GM21515 (cell line): ENCODE data around the gene MRPL20.
"Not testable (repeated sequence)": the region's sequence is repeated elsewhere in the genome, so short reads cannot be mapped to it uniquely, and the experiment has no call there.

Source experiments
- ATAC-seq: cut with Tn5 transposase; IDR thresholded peaks from one replicate; pipeline ENCODE4 v1.9.1; 2021; ENCODE audit not compliant: unreplicated experiment

Gene MRPL20

GRCh38 chr1:1437904-1438376 lies 30.8 kb upstream of the MRPL20 start:
- no peak for ATAC-seq

GRCh38 chr1:1437033-1437903 lies 30.2 kb upstream of the MRPL20 start:
- ATAC-seq = no peak

- no peak for ATAC-seq
These were observed 29.5 kb upstream of the MRPL20 start for GRCh38 chr1:1436630-1437032.

GRCh38 chr1:1435911-1436629 lies 29.0 kb upstream of the MRPL20 start:
- ATAC-seq = no peak

- ATAC-seq = no peak
These were observed 28.2 kb upstream of the MRPL20 start, which contains the start of gene VWA1 for GRCh38 chr1:1435106-1435903. Gene VWA1, plus strand, starts transcription at chr1:1435690. Its CDS starts 59 bp downstream, at chr1:1435749.

GRCh38 chr1:1434824-1435105 lies 27.7 kb upstream of the MRPL20 start:
- ATAC-seq = no peak

- no peak for ATAC-seq
These were observed 27.2 kb upstream of the MRPL20 start for GRCh38 chr1:1434131-1434823.

- ATAC-seq = no peak
These were observed 26.7 kb upstream of the MRPL20 start for GRCh38 chr1:1433804-1434130.

- ATAC-seq = no peak
These were observed 26.1 kb upstream of the MRPL20 start for GRCh38 chr1:1432951-1433803.

GRCh38 chr1:1432274-1432950 lies 25.3 kb upstream of the MRPL20 start:
- no peak for ATAC-seq

- ATAC-seq = no peak
These were observed 24.8 kb upstream of the MRPL20 start for GRCh38 chr1:1431845-1432273.

- ATAC-seq = no peak
These were observed 24.1 kb upstream of the MRPL20 start for GRCh38 chr1:1430992-1431844.

- ATAC-seq = no peak
These were observed 23.3 kb upstream of the MRPL20 start for GRCh38 chr1:1430114-1430982.

GRCh38 chr1:1429671-1430073 lies 22.6 kb upstream of the MRPL20 start:
- ATAC-seq = no peak

GRCh38 chr1:1428967-1429366 lies 21.9 kb upstream of the MRPL20 start:
- ATAC-seq = not testable (repeated sequence)

GRCh38 chr1:1428174-1428573 lies 21.1 kb upstream of the MRPL20 start:
- no peak for ATAC-seq

- no peak for ATAC-seq
These were observed 20.7 kb upstream of the MRPL20 start for GRCh38 chr1:1427820-1428148.
